GM19324 (cell line): ENCODE data around the gene FIGNL1.
A peak's percentile ranks its signal among the peaks of the same experiment; 100 is the strongest.
"Not testable (repeated sequence)": the region's sequence is repeated elsewhere in the genome, so short reads cannot be mapped to it uniquely, and the experiment has no call there.

Source experiments
- ATAC-seq: cut with Tn5 transposase; IDR thresholded peaks from one replicate; pipeline ENCODE4 v1.9.1; 2021; ENCODE audit warnings: mild to moderate bottlenecking, moderate library complexity; ENCODE audit not compliant: unreplicated experiment, low FRiP score

The FIGNL1 gene

DNA sequence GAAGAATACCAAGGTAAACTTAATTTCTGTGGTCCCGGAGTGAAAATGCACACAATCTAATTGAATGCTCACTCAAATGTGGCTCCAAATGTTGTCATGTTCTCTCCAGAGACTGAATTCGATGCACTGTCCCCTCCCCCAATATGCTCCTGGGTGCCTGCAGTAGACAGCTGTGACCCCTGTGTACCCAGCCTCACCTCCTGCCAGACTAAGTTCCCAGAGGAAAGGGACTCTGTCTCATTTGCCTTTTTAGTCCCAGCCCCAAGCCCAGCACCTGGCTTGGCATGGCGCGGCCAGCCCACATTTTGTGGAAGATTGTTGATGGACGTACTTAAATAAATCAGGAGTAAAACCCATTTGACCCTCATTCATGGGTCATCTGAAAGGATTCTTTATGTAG is 21.8 kb upstream of the FIGNL1 start:
- no peak for ATAC-seq

DNA sequence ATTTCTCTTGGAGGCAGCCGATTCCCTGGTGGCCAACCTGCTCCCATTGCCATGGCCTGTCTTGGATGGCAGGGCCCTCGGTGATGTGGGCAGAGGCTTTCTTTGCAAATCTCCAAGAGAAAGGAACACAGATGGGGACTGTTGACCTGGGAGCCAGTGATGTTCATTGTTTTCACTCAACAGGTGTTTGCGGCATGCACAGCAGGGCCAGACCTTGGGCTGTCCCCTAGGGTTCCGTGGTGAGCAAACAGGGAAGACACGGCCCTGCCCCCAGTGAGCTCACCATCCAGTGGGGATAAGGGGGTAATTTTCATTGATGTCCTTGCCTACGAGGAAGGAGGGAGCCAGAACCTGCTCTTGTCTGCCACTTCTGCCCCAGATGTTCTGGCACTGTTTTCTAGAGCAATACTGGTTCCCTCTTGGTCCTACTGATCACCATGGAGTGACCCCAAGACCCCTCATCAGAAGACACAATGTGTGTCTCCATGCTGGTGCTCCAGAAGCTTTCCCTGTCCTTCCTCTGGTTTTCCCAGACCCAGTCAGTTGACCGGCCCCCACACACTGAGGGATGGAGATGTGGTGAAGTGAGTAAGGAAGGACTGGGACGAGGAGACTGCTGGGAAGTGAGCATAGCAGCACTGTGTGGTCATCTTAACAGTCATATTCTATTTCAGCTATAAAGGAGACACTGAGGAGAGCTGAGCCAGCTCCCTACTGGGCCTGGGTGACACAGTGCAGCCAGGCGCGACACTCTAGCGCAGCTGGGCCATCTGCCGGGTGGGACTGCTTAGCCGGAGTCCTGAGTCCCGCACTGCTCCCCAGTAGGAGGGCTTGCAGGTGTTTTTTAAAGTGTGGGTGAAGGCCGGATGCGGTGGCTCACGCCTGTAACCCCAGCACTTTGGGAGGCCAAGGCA is 20.4 kb upstream of the FIGNL1 start:
- ATAC-seq, result no peak

DNA sequence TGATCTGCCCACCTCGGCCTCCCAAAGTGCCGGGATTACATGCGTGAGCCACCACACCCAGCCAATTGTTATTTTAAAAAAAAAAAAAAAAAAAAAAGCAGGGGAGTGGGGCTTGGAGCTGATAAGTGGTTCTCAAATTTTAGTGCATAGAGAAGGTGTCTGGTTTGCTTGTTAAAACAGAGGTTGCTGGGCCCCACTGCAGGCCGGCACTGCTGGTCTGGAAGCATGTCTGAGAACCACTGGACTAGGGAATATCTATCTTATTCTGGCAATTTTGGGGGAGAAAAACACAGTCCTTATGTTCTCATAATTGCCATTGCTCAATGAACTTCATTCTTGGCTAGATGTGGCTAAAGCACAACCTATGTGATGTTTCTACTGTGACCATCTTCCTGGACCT is 19.0 kb upstream of the FIGNL1 start:
- ATAC-seq, result no peak

DNA sequence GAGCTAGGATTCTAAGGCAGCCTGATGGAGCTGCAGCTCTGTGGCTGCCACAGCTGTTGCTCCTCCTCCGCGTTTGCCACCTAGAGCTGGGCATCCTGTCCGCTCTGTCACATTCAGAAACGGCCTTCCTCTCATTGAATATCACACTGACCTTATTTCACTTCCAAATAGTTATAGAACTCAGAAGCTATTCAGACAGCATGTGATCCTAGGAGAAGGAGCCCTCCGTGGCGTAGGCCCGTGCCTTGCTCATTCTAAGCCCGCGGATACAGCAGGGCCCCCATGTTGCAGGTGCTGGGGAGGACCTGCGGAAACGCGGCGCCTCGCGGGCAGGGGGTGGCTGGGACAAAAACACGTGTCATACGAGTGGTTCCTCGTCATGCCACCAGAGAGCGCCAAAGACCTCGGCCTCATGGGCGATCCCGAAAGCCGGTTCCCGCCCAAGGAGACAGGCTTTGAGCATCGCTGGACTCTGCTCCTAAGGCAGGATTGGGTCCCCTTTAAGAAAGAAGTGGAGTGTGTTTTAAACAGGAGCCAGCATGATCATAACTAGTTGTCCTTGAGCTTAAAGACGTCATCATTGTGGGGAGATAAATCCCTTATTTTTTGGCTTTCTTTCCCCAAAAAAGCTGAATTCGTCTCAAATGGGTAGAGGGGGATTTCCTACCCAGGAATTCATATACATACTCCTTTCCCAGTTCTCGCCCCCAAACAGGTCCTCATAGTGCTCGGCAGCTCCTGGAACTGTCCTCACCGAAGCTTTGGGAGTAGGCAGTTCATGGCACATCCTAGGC is 17.9 kb upstream of the FIGNL1 start:
- peak; percentile 76 for ATAC-seq

DNA sequence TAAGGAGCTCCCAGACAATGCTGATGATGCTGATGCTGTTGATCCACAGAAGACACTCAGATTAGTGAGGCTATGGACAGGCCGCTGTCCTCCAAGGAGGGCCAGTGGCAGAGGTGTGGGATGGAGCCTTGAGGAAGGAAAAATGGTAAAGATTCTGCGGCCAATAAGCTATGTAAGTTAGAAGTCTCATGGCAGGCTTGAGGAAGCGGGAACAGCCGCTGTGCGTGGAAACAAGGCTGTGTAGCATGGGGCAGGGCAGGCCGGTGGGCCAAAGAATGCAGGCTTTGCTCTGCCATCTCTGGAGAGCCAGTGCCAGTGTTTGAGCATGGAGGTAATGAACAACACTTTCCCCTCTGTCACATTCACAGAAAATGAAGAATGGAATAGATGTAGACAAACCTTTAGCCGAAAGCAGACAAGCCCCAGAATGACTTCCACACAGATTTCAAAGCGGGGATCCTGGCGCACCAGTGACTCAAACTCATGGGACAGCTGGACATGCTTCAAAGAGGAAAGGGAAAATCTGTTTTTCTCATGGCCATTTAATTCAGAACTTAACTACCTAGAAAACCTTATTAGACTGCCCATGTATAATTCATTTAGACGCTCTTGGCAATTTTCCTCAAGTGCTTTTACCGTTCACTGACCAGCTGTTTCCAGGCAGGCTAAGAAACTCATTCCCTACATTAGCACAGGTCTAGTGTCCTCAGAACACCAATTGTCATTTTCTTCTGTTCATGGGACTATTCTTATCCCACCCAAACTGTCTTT is 16.9 kb upstream of the FIGNL1 start:
- no peak for ATAC-seq

DNA sequence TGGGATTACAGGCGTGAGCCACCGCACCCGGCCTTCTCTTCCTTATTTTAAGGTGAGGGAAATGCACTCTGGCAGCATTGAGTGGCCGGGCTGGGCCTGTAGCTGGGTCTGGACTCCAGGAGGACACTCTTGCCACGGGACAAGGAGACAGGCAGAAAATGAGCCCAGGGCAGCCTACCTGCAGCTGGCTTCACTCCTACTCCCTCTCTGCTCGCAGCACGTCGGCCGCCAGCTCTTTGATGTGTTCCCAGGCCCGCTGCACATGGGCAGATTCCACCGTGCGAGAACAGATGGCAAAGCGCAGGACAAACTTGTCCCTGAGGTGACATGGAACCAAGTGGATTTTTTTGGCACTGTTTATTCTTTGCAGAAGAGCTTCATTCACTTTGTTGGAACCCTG is 12.9 kb upstream of the FIGNL1 start:
- no peak for ATAC-seq

DNA sequence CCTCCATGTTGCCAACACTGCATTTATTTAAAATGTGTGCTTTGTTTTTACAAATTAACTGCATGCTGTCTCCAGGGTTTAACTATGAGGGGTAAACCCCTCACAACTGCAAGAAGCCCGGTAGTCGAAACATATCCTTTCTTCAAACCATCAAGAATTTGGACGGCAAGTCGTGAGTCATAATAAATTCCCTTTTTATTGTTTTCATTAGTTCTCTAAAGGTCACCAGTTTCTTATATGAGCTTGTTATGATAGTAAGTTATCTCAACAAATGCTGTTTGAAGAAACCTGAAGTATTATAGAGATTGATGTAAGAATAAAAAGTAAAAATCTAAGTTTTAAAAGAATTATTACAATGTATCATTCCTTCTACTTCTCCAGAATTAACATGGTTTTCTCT is 12.2 kb upstream of the FIGNL1 start:
- ATAC-seq, result no peak

DNA sequence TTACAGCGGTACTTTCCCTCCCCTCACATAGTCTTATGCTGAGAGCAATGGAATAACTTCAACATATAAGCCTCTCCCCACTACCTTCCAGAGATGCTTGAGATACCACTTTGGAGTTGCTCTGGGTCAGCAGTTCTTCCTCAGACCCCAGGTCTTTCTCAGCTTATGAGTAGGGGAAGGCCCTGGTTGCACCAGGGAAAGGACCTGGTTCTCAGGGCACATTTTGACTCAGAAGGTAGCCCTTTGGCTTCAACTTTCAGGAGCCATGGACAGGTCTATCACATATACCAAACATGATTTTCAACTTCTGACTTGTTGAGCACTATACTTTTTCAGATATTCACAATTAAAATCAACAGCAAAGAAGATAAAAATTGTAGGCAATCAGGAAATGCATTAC is 11.5 kb upstream of the FIGNL1 start:
- no peak for ATAC-seq

DNA sequence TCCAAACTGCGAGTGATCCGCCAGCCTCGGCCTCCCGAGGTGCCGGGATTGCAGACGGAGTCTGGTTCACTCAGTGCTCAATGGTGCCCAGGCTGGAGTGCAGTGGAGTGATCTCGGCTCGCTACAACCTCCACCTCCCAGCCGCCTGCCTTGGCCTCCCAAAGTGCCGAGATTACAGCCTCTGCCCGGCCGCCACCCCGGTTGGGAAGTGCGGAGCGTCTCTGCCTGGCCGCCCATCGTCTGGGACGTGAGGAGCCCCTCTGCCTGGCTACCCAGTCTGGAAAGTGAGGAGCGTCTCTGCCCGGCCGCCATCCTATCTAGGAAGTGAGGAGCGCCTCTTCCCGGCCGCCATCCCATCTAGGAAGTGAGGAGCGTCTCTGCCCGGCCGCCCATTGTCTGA is 9.0 kb upstream of the FIGNL1 start:
- ATAC-seq, result not testable (repeated sequence)

DNA sequence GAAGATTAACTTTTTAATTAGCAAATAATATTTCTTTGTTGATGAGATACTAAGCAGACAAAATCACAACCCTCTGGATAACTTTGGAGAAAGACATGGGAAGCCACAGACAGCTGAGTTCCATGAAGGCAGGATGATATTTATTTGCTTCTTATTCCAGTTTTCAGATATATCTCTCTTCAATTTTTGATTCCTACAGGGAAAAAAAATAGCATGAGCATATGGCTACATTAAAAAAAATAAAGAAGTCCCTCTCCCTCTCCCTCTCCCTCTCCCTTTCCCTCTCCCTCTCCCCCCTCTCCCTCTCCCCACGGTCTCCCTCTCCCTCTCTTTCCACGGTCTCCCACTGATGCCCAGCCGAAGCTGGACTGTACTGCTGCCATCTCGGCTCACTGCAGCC is 8.5 kb upstream of the FIGNL1 start:
- not testable (repeated sequence) for ATAC-seq

DNA sequence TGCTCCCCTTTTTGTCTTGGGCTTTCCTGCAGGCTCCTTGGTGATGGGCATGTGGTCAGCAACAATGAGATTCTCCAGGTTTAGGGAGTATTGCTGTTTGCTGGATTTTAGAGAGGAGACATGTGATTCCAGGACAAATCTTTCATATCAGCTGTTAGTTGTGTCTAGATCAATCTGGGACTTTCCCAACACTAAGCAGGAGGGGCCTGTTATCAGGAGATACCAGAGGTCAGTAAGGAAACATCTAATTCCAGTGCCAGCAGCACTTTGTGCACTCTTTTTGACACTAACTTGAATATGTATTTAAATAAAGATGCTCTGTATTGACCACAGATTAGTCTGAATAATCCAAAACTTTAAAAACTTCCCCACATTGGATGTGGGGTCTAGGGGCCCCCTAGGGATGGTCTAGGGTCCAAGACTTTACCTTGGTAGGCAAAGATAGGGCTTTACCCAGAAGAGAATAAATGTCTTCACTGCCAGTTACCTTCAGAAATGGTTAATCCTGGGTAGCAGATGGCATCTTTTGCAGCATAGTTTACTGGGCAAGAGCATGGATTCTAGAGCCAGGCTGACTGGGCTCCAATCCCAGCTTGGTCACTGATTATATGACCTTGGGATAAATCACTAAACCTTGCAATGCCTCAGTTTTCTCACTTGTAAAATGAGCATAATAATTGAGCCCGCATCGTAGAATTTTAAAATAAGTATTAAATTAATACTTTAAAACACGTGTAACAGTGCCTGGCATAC is 6.4 kb upstream of the FIGNL1 start:
- no peak for ATAC-seq

DNA sequence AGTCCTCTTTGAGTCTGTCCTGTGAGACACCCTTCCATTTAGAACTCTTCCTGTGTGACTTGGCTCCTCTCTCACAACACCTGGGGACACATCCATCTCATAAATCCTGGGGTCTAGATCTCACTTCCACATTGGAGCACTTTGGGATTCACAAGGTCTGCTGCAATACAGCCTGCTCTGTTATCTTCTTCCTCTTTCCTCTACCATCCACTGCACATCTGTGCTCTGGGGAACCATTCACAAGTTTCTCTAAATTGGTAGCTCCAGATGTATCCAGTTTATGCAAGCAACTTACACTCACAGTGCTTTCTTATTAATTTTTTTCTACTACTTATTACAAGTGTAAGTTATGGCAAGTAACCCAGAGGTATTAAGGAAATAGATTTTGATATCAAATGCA is 5.5 kb upstream of the FIGNL1 start:
- no peak for ATAC-seq

DNA sequence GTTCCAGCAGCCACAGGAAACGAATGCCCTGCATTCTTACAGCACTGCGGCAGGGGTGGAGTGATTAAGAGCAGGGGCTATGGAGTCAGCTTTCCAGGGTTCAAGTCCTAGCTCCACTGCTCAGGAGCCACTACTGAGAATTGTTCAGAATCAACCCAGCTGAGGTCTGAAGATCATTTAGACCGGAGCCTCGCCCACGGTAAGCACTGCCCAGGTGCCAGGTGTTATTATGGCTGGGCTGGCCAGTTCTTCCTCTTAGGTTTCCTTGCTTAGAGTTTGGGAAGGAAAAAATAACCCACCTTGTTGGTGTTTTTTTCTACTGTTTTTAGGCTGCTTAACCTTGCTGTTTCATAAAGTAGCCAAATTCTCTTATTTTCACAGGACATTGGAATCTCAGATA is 4.8 kb upstream of the FIGNL1 start:
- no peak for ATAC-seq

DNA sequence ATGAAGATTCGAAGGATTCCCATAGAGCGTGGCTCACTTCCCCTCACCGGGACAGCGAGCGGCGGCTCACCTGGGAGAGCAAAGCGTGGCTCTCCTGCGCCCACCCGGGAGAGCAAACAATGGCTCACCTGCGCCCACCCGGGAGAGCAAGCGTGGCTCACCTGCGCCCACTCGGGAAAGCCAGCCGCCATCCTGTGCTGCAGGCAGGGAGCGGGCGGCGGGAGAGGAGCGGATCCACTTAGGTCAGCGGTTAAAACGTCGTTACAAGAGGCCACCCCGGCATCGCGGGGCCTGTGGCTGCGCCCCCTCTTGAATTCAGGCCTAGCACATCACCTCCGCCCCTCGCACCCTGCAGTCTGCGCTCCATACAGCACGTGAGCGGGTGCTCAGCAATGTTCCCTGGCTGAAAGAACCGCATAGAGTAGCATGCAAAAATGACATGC is 461 bp upstream of the FIGNL1 start:
- peak; percentile 9 for ATAC-seq

DNA sequence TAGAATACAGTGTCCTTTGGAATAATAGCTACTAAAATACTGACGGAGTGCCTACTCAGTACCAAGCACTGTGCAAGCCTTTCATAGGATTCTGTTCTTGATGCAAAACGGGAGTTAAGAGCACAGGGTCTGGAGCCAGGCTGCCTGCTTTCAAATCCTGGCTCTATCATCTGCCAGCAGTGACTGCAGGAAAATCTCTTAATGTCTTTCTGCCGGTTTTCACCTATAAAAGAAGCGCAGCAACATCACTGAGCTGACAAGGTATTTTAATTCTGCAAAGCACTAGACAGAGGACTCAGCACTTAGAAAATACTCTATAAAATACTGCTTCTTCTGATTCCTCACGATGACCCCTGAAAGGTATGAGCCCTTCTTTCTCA is 659 bp downstream of the FIGNL1 start:
- peak; percentile 2 for ATAC-seq

DNA sequence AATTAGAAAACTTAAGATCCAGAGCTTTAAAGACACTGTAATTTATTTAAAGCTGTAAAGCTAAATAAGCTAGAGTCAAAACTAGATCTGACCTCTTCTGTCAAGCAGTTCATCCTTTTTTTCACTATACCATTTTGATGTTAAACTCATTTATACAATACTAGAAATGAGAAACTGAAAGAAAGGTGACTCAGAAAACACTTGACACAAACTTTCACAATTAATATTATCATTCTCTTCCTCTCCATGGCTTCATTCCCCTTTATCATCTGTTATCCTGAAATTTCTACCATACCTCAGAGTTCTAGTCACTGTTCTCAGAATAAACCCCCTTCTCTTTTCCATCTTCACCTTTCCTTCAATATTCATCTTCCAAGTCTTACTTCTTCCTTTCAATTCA is 1.3 kb downstream of the FIGNL1 start:
- ATAC-seq, result no peak

DNA sequence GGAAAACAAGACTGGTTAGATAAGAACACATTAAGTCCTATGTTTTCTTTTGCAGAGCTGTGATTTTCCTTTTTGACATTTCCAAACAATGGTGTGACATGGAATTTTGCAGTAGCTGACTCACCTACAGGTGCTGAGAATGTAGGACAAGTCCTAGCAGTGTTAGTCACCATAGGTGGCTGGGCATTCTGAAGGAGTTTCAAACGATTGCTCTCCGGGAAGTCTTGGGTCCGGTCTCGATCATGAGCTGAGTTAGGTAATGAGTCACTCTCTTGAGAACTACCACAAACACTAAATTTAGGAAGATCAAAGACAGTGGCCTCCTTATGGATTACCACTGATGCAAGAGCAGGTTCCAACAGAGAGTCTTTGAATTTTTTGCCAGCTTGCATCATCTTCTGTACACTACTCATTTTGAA is 3.6 kb downstream of the FIGNL1 start:
- no peak for ATAC-seq

DNA sequence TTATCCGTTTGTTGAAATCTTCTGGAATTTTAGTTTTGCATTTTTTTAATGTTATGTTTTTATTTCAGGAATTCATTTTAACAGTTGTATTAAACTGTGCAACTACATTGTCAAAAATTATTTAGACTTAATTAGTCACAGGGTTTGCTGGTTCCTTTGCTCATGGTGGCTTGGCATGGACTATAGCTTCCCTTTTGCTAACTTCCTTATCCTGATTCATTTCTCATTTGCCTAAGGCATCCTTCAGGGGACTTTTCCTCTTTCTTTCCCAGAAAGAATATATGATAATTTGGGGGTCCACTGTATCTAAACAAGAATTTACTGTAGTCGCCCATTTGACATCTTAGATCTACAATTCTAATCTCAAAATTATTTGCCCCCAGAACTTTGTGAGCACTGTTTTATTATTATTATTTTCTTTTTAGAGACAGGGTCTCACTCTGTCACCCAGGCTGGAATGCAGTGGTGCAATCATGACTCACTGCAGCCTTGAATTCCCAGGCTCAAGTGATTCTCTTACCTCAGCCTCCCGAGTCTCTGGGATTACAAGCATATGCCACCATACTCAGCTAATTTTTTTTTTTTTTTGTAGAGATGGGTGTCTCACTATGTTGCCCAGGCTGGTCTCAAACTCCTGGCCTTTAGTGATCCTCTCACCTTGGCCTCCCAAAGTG is 13.9 kb downstream of the FIGNL1 start:
- no peak for ATAC-seq

DNA sequence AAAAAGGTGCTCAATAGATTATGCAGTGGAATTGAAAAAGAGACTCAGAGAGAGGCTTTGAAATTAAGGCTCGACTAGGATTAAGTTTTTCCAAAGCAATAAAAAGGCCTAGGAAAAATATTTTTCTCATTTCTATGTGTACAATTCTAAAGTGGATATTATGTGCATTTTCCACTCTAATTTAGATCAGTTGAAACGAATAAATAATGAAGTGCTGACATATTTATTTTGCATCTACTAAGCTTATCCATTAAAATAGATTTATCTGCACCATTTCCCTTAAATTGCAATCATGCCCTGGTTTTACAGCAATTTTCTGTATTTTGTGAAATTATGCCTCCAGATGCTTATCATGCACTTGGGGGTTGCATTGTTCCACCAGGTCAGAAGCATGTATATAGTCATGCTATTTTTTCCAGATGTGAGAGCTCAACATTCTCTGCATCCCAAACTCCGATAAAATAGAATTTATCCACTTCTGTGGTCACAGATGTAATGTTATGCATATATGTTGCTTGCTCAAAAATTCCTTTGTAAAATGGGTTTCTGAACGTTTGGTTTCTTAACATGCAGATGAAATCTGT is 18.3 kb downstream of the FIGNL1 start:
- ATAC-seq, result no peak
